COLO668 (cell line): ENCODE data around the gene USE1.

ENCODE experiments used
- DNase-seq: peaks from one replicate; lab custom pipeline; 2025; ENCODE audit not compliant: unreplicated experiment; lab: John Stamatoyannopoulos, UW

The USE1 gene

DNA sequence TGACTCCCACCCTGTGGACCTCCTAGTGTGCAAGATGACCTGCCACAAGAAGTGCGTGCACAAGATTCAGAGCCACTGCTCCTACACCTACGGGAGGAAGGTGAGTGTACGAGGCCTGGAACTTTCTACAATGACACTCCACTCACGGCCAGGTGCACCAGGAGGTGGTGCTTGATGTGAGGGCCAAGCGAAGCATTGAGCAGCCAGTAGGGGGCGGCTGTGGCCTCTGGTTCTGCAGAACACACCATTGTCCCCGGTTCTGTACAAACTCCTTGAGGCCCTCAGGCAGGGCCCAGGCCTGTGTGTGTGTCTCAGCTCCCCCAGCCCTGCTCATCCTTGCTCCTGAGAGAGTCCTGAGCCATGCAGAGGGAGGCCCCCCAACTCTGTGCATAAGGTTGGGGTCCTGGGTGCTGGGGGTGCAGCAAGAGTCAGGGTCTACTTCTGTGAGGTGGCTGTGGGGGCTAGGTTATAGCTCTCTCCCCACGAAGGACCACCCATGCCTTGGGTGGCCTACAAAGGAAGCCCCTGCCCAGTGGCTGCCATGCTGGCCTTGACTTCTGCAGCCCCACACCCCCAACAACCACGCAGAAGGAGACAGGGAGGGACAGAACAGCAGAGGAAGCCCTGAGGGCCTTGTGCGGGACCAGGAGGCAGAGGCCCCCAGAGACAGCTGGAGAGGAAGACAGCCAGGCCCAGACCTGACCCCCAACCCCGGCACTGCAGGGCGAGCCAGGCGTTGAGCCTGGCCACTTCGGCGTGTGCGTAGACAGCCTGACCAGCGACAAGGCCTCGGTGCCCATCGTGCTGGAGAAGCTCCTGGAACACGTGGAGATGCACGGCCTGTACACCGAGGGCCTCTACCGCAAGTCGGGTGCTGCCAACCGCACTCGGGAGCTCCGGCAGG is 9.7 kb upstream of the USE1 start:
- DNase-seq = peak; percentile 65

DNA sequence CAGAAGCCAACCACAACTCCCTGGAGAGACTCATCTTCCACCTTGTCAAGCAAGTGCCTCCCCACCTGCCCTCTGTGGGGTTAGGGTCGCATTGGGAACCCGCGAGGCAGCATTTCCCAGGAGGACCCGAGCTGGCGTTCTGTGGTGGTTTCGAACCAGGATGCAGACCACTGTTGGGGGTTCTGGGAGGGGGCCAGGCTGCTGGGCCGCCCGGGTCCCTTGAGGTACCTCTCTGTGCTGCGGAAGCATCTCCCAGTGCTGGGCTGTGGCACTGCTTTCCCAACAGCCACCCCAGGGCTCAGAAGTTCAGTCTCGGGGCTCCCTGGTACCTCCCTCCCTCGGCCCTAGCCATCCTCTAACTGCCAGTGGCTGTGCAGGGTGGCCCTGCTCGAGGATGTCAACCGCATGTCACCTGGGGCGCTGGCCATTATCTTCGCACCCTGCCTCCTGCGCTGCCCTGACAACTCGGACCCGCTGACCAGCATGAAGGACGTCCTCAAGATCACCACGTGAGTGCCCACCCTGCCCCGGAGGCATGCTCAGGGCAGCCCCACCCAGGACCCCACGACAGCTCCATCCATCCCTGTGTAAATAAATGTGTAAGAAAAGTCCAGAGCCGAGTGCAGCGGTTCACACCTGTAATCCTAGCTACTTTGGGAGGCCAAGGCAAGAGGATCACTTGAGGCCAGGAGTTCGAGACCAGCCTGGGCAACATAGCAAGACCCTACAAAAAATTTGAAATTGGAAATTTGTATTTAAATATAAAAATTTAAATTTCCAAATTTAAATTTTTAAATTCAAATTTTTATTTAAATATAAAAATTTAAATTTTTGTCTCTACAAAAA is 8.2 kb upstream of the USE1 start:
- DNase-seq = no peak

- DNase-seq = peak; percentile 11
Observed at GRCh38 chr19:17209126-17210036, 5.8 kb upstream of the USE1 start.

DNA sequence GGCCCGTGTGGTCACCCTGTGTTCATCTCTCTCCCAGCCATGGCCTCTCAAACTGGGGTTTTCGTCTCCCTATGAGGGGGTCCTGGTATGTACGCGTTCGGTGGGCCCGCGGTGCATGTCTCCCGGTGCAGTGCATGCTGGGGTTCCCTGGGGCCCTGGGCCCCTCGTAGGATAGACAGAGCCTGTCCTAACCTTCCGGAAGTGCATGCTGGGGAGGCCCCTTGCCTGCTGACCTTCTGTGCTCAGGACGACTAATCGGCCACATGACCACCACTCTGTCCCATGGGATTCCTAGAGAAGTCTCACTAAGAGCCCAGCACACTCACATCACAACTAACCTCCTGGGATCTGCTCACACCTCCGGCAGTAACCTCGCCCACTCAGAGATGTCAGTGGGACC is 4.9 kb upstream of the USE1 start:
- DNase-seq = no peak

DNA sequence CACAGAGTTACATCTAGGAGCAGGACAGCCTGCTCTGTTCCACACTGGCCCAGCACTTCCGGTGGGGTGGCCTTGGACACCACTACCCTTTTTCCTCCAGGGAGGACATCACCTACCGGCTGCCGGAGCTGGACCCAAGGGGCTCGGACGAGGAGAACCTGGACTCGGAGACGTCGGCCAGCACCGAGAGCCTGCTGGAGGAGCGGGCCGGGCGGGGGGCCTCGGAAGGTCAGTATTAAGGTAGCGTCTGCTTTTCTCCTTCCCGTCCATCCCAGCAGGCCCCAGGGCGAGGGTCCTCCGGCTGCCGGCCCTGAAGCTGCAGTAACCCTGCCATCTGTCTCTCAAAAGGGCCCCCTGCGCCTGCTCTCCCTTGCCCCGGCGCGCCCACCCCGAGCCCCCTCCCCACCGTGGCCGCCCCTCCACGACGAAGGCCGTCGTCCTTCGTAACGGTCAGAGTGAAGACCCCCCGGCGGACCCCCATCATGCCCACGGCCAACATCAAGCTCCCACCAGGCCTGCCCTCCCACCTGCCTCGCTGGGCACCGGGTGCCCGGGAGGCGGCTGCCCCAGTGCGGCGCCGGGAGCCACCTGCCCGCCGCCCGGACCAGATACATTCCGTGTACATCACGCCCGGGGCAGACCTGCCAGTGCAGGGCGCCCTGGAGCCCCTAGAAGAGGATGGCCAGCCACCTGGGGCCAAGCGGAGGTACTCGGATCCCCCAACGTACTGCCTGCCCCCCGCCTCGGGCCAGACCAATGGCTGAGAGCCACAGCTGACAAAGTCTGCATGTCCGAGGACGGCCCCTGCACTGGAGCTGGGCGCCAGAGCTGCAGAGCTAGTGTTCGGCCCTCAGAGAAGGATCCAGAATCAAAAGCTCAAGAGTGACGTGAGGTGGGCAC is 3.4 kb upstream of the USE1 start:
- no peak for DNase-seq

DNA sequence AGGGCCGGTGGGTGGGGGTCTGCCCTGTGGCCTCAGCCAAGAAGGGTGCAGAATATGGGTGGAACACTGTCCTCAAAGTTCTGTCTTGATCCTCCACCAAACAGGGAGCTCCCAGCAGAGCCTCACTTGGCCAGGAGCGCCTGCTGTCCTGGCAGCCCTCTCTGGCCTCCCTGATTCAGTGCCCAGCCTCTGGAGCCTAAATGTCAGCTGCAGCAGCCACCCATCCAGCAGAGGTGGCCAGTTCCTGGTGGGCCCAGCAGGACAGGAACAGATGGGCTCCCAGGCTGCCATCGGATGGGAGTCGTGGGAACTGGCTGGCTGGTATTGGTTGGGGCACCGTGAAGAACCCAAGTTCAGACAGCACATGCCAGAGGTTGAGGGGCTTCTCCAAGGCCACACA is 1.8 kb upstream of the USE1 start:
- DNase-seq = no peak

GRCh38 chr19:17214508-17215126 is 540 bp upstream of the USE1 start:
- no peak for DNase-seq

DNA sequence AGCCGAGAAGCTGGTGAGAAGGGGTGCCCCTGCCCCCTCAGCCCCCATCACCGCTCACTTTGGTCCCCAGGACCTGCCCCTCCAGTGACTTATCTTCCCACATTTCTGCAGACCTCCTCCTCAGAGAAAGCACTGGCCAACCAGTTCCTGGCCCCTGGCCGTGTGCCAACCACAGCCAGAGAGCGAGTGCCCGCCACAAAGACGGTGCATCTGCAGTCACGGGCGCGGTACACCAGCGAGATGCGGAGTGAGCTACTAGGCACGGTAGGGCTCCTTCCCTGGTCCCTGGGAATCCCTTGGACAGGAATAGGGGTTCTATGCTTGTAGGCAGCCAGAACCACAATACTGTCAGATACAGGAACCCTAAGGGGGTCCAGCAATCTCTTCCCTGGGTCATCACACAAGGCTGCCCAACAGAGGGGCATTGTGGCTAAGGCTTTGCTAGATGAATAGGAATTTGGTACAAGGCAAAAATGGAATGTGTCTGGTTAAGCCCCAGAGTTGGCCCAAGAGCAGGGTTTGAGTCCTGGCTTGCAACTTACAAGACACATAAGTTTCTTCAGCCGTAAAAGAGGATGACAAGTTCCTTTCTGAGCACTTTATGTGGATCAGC is 1.0 kb downstream of the USE1 start:
- DNase-seq = peak; percentile 34

DNA sequence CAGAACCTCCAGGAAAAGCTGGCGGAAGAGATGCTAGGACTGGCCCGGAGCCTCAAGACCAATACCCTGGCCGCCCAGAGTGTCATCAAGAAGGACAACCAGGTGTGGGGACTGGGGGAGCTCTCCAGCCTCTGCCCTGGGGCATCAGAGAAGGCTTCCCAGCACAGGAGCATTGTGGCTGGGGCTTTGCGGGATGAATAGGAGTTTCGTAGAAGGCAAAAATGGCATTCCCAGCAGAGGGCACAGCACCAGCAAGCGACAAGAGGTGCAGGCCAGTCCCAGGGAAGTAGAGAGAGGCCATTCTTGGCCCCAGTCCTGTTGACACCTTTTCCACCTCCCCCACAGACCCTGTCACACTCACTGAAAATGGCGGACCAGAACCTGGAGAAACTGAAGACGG is 4.1 kb downstream of the USE1 start:
- no peak for DNase-seq

GRCh38 chr19:17220207-17220758 is 5.1 kb downstream of the USE1 start:
- DNase-seq = no peak

GRCh38 chr19:17225053-17225452 is 9.9 kb downstream of the USE1 start:
- DNase-seq = no peak

DNA sequence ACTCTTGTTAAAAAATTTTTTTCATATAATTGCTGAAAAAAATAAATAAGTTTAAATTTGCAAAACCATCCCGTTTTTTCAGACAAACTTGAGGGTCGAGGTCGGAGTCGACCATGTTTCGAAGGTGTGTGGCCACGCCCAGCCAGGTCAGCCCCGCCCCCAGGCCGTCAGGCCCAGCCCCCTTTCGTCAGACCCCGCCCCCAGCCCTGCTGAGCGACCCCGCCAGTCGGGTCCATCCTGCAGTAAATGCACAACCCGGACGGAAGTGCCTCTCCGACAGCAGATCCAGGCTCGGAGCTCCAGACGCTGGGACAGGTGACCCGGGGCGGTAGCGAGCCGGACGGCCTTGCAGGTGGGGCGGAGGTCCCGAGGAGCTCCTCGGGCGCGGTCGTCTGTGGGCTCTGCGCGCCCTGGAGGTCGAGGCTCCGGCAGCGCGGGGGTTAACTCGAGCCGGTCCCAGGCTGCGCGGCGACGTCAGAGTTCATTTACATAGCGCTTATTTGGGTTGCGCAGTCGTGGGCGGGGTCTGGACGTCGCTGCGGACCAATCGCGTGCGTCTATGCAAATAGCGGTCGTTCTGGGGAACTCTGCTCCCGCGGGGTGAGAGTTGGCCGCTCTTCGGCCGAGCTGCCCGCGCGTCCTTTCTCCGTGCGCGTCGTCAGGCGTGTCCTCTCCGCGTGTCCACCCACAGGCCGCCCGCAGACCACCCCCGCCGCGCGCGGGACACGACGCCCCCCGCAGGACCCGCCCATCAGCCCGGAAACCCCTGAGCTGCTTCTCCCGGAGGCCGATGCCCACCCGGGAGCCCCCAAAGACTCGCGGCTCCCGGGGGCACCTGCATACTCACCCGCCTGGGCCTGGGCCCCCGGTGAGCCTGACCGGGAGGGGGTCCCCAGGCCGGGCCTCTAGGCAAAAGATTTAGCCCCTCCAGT is 11.1 kb downstream of the USE1 start, which contains the start of gene OCEL1:
TSS of gene OCEL1 (plus strand) at position 225 of the 932 bp plus-strand sequence. CDS start at position 247, 22 bp downstream.
- DNase-seq = peak; percentile 98

- DNase-seq = no peak
Observed at GRCh38 chr19:17227798-17228367, 12.7 kb downstream of the USE1 start.

DNA sequence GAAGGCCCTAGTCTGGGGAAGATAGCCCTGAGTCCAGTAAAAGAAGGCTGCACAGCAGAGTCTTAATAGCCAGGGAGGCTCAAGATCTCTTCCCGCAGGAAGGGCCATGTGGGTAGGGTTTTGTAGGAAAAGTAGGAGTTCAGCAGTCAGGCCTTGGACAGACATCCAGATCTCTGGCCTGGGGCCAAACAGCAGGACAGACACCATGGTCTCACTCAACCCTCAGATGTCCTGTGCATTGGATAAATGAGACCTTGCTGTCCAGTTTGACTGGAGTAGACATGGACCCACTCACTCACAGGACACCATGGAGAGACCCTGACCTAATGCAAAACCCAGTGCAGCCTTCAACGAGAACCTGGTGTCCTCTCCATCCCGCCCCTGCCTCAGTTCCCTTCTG is 14.7 kb downstream of the USE1 start:
- no peak for DNase-seq

GRCh38 chr19:17232258-17232657 is 17.1 kb downstream of the USE1 start:
- no peak for DNase-seq

GRCh38 chr19:17234911-17235299 is 19.7 kb downstream of the USE1 start:
- peak; percentile 74 for DNase-seq

GRCh38 chr19:17235300-17235970 is 20.3 kb downstream of the USE1 start:
- peak; percentile 85 for DNase-seq
